Measurements from ENCODE around the gene HBE1. TPM values are rescaled to one million over a fixed set of nuclear protein-coding genes. Genes with fewer than 3 reads are reported as not detected.

HBE1 gene
- total and polyA plus RNA-seq, 10 of the 15 experiments (the other 5 are each of a cell fraction or from before 2014, with no cell fraction given): 0.13 to 2.7 (median 0.62) TPM; not detected in 5

- SMC1A ChIA-PET (ENCODE audit: uncharacterized antibody, unreplicated experiment): no interaction called here
- BruUV-seq (replicated peaks): no TSS peak
- Histone ChIP-seq H4K20me1 (ENCODE audit: control insufficient read depth, insufficient read depth) (no peaks in the 10 kb centered on the region), H2AFZ (ENCODE audit: control insufficient read depth, low read depth, low read length) (no peak overlapping the region), H3K27me3 (replicated peaks in 1 of 2; ENCODE audit: control insufficient read depth in 2 of 2, insufficient read depth in 2 of 2, low read length in 1 of 2) (no peaks in the 10 kb centered on the region), H3K27ac (ENCODE audit: control insufficient read depth, insufficient read depth) (no peak overlapping the region), H3K4me3 (no peak overlapping the region), H3K9ac (ENCODE audit: control insufficient read depth, insufficient read depth, low read length) (no peak overlapping the region), H3K9me3 (replicated peaks; ENCODE audit: control insufficient read depth, insufficient read depth, low read length) (no peaks in the 10 kb centered on the region), H3K79me2 (ENCODE audit: control insufficient read depth, insufficient read depth, low read length) (no peaks in the 10 kb centered on the region), H3K4me1 (ENCODE audit: control insufficient read depth, insufficient read depth, low read length) (no peaks in the 10 kb centered on the region; the same call in 1 of the 2 replicates), H3K36me3 (ENCODE audit: control insufficient read depth in 2 of 2, insufficient read depth in 2 of 2, low read length in 1 of 2) (no peaks in the 10 kb centered on the region), H3K4me2 (ENCODE audit: control insufficient read depth, insufficient read depth) (no peak overlapping the region)
- CTCF ChIA-PET: no interaction called here
- ATAC-seq: no peak
- POLR2A ChIA-PET: no interaction called here
- WGBS (ENCODE audit: insufficient coverage, insufficient replicate concordance, low lambda C conversion rate, missing lambda C conversion rate): 89% methylated on average over 1 of the region's 1 CpG
- intact Hi-C loops (cut with micrococcal nuclease; ENCODE audit: unreplicated experiment): no loop called here
- RAD21 ChIA-PET (ENCODE audit: unreplicated experiment): no interaction called here
- FAIRE-seq: no peak
- in situ Hi-C loops (cut with MboI): no loop called here
- TF ChIP-seq CHD1 (IDR thresholded peaks at IDR 0.05; ENCODE audit: low read depth, low read length) (no peak), KDM1A (IDR thresholded peaks at IDR 0.05; ENCODE audit: borderline replicate concordance) (no peak), CEBPB (IDR thresholded peaks at IDR 0.05; ENCODE audit: borderline replicate concordance in 1 of 2, low read depth in 2 of 2, low read length in 2 of 2) (no peak), GABPA (IDR thresholded peaks at IDR 0.05; ENCODE audit: low read depth) (no peak), CBX5 (IDR thresholded peaks at IDR 0.05; ENCODE audit: low read depth) (no peak), ZNF24 (IDR thresholded peaks at IDR 0.05) (no peak), BCL11A (IDR thresholded peaks at IDR 0.05; ENCODE audit: low read depth, low read length) (no peak), HDAC2 (IDR thresholded peaks at IDR 0.05) (no peak), POLR2A (IDR thresholded peaks at IDR 0.05; ENCODE audit: low read depth, low read length) (no peak), PKNOX1 (IDR thresholded peaks at IDR 0.05) (no peak), MYC (IDR thresholded peaks at IDR 0.05; ENCODE audit: insufficient read depth, insufficient read length, insufficient replicate concordance, low read length, severe bottlenecking) (no peak), MLLT1 (IDR thresholded peaks at IDR 0.05) (no peak), HDAC6 (IDR thresholded peaks at IDR 0.05; ENCODE audit: unreplicated experiment) (no peak), ZNF384 (IDR thresholded peaks at IDR 0.05; ENCODE audit: borderline replicate concordance, low read depth, low read length) (no peak), RAD21 (IDR thresholded peaks at IDR 0.05; ENCODE audit: insufficient read depth, low read depth, low read length) (no peak), ETV6 (conservative IDR thresholded peaks at IDR 0.05 in 1 of 2, IDR thresholded peaks at IDR 0.05 in 1 of 2; ENCODE audit: borderline replicate concordance in 1 of 2, low read depth in 1 of 2) (no peak), MTA2 (IDR thresholded peaks at IDR 0.05; ENCODE audit: low read depth) (no peak), ATF3 (IDR thresholded peaks at IDR 0.05; ENCODE audit: borderline replicate concordance, extremely low read depth, low read depth, low read length) (no peak), TARDBP (IDR thresholded peaks at IDR 0.05; ENCODE audit: borderline replicate concordance) (no peak)
- no peak for DNase-seq (ENCODE audit: low read depth, low spot score)
These were observed 39.5 kb downstream of the HBE1 start for GRCh38 chr11:5230266-5230665.
